Lower lobe of right lung (tissue), 2 donors: ENCODE data around the gene TNRC6B. TPM values are rescaled to one million over a fixed set of nuclear protein-coding genes. Genes with fewer than 3 reads are reported as not detected.

Source experiments
- ATAC-seq, 2 donors: fragments of 200-7000 bp; cut with Tn5 transposase; one replicate each; pipeline ENCODE4 v1.9.1; 2020 to 2022; ENCODE audit warnings: mild to moderate bottlenecking in 2 of 2, moderate library complexity in 2 of 2
- DNase-seq: peaks from one replicate; pipeline ENCODE4 v3.0.0-alpha.2; 2020
- H3K27ac ChIP-seq: fragments of 200-600 bp; one replicate; pipeline ENCODE4 v1.8.0; 2022
- H3K27me3 ChIP-seq: fragments of 200-600 bp; one replicate; pipeline ENCODE4 v1.8.0; 2022; ENCODE audit warnings: low read depth
- H3K36me3 ChIP-seq: fragments of 200-600 bp; one replicate; pipeline ENCODE4 v1.8.0; 2022; ENCODE audit warnings: mild to moderate bottlenecking
- H3K4me1 ChIP-seq: fragments of 200-600 bp; one replicate; pipeline ENCODE4 v1.8.0; 2022
- H3K4me3 ChIP-seq: fragments of 200-600 bp; one replicate; pipeline ENCODE4 v1.8.0; 2022; ENCODE audit warnings: mild to moderate bottlenecking
- H3K9me3 ChIP-seq: fragments of 200-600 bp; one replicate; pipeline ENCODE4 v1.8.0; 2022
- intact Hi-C: fragments of 100-400 bp; cut with DNase I; formaldehyde crosslinking; loops from one replicate; pipeline ENCODE4 v1.11.0; 2022
- total RNA-seq: library from RNA; stranded (reverse); fragmentation: NEBNext Ultra II Directional; extraction: Animal tissue kit (Norgen Biotek cat#: 25700); gene quantifications from one replicate; pipeline ENCODE4 v1.2.1, GENCODE V29; 2021
- TF ChIP-seq, protein P1 (sequence below): fragments of 200-600 bp; IDR thresholded peaks from one replicate; pipeline ENCODE4 v1.8.0; 2022; ENCODE audit warnings: antibody characterized with exemption, mild to moderate bottlenecking
- donor health status: DM: no; HTN: yes; CAD: no; lungs with severe emphysema.

Gene TNRC6B
- total RNA-seq, 1 donor from 2014 or later = 54.6 TPM

DNA sequence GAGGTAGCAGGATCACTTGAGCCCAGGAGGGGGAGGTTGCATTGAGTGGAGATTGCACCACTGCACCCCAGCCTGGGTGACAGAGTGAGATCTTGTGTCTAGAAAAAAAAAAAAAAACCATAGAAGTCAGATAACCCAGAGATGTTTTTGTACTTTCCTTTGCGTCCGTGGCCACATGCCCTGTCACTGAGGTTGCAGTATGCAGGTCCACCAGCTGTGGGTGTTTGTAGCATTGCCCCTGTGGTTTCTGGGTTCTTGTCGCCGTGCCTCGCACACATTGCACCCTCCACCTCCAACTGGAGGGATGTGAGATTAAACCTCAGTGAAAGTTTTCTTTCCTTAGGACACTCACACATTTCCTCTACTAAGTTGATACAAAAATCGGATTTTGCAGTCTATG, 70.3 kb downstream of the TNRC6B start:
- peak; percentile 49 to 61 for ATAC-seq
- H3K36me3 ChIP-seq = peaks cover 33% of the 10 kb centered on the region
- intact Hi-C loops = no loop called here

DNA sequence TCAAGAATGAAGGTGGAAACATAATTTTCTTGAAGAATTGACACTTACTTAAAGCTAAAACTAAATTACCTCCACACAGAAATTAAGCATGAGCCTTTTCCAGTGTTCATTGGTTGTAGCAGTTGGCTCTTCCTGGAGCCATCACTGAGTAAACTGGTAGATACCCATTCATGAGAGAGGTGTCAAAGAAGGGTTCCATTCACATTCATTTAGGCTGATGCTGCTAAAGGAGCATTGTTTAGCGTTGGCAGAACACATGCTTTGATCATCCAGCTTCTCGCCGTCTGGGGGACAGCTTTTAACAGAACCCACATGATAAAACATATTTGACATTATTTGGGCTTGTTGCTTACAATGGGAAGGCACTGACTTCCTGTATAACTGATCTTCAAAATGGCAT, 71.6 kb downstream of the TNRC6B start:
- Histone ChIP-seq H3K4me3 (no peak overlapping the region), H3K36me3 (peaks cover 33% of the 10 kb centered on the region), H3K9me3 (no peaks in the 10 kb centered on the region), H3K27ac (no peak overlapping the region), H3K4me1 (peaks cover 8% of the 10 kb centered on the region), H3K27me3 (no peaks in the 10 kb centered on the region)
- intact Hi-C loops = no loop called here
- TF ChIP-seq, protein P1, sequence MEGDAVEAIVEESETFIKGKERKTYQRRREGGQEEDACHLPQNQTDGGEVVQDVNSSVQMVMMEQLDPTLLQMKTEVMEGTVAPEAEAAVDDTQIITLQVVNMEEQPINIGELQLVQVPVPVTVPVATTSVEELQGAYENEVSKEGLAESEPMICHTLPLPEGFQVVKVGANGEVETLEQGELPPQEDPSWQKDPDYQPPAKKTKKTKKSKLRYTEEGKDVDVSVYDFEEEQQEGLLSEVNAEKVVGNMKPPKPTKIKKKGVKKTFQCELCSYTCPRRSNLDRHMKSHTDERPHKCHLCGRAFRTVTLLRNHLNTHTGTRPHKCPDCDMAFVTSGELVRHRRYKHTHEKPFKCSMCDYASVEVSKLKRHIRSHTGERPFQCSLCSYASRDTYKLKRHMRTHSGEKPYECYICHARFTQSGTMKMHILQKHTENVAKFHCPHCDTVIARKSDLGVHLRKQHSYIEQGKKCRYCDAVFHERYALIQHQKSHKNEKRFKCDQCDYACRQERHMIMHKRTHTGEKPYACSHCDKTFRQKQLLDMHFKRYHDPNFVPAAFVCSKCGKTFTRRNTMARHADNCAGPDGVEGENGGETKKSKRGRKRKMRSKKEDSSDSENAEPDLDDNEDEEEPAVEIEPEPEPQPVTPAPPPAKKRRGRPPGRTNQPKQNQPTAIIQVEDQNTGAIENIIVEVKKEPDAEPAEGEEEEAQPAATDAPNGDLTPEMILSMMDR = no peak
- ATAC-seq (no peak), DNase-seq (no peak)

More for the DNA sequence above, 70.3 kb downstream of the TNRC6B start:
- H3K27ac ChIP-seq = no peak overlapping the region
- H3K4me3 ChIP-seq = no peak overlapping the region
- no peaks in the 10 kb centered on the region for H3K9me3 ChIP-seq
- no peak for DNase-seq
- H3K27me3 ChIP-seq = no peaks in the 10 kb centered on the region
- peaks cover 21% of the 10 kb centered on the region for H3K4me1 ChIP-seq
- TF ChIP-seq, protein P1 = no peak

DNA sequence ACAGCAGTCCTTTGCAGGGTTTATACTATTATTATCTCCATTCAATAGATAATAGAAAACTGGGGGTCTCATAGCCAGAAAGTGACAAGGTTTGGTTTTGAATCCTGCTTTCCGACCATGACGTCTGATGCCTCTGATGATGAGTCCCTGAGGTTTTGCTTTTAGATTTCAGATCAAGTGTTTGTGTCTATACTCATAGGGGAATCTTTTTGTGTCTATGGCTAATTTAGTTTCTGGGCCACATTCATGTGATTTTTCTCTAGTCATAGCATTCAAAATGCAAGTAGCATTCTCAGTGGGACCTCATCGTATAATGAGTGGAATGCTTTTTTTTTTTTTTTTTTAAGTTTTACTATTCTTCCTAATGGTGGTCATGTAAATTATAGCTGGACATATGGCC, 72.9 kb downstream of the TNRC6B start:
- Histone ChIP-seq H3K4me1 (no peaks in the 10 kb centered on the region), H3K36me3 (peaks cover 37% of the 10 kb centered on the region), H3K9me3 (no peaks in the 10 kb centered on the region), H3K27me3 (no peaks in the 10 kb centered on the region), H3K4me3 (no peak overlapping the region), H3K27ac (no peak overlapping the region)
- intact Hi-C loops = no loop called here
- DNase-seq = no peak
- TF ChIP-seq, protein P1 = no peak
- ATAC-seq = no peak

DNA sequence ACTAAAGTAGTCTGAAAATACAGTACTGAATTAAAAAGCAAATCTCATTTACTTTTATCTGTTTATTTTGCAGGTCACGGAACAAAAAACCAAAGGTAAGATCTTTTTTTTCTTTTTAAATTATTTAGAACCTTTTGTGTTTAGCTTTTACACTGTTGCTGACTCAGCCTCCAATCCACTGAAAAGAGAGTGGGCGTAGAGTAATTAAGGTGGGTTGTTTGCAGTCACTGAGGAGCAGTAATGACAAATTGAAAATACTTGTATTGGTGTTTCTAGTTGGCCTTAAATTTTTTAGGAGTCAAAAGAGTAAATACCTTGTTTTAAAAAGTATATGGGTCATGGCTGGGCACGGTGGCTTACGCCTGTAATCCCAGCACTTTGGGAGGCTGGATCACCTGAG, 73.4 kb downstream of the TNRC6B start:
- Histone ChIP-seq H3K36me3 (peaks cover 37% of the 10 kb centered on the region), H3K9me3 (no peaks in the 10 kb centered on the region), H3K4me1 (no peaks in the 10 kb centered on the region), H3K4me3 (no peak overlapping the region), H3K27me3 (no peaks in the 10 kb centered on the region), H3K27ac (no peak overlapping the region)
- TF ChIP-seq, protein P1 = no peak
- ATAC-seq (no peak), DNase-seq (no peak)
- intact Hi-C loops = no loop called here

DNA sequence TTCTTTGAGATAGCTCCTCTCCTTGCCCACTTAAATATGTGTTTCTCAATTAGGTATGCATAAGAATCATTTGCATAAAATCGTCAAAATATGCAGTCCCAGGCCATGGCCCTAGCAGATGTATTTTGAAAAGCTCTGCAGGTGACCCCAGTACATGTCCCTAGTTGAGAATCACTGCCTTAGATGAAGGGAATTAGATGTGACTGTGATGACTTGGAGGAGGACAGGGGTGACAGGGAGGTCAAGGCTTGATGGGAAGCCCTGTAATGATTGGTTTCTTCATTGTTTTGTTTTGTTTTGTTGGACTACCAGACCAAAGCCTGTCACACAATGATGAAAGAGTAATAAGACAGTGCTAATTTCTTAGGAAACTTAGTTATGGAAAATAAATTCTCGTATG, 74.4 kb downstream of the TNRC6B start:
- Histone ChIP-seq H3K36me3 (peaks cover 28% of the 10 kb centered on the region), H3K27ac (no peak overlapping the region), H3K27me3 (no peaks in the 10 kb centered on the region), H3K9me3 (no peaks in the 10 kb centered on the region), H3K4me3 (no peak overlapping the region), H3K4me1 (no peaks in the 10 kb centered on the region)
- intact Hi-C loops = no loop called here
- DNase-seq (no peak), ATAC-seq (no peak)
- TF ChIP-seq, protein P1 = no peak

DNA sequence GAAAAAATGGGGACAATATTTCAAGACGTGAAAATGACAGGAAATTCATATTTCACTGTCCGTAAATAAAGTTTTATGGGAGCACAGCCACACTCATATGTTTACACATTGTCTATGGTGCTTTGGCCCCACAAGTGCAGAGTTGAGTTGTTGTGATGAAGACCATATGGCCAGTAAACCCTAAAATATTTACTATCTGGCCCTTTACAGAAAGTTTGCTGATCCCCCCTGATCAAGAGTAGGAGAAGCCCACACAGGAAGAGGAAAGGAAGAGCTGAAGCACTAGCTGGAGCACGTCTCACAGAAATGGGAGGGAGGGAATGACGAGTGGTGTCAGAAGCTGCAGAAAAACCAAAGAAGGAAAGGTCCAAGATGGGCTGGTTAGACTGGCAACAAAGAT, 78.8 kb downstream of the TNRC6B start:
- ATAC-seq (no peak), DNase-seq (no peak)
- Histone ChIP-seq H3K9me3 (no peaks in the 10 kb centered on the region), H3K4me1 (peaks cover 13% of the 10 kb centered on the region), H3K27me3 (no peaks in the 10 kb centered on the region), H3K27ac (no peak overlapping the region), H3K36me3 (peaks cover 18% of the 10 kb centered on the region), H3K4me3 (no peak overlapping the region)
- intact Hi-C loops = no loop called here
- TF ChIP-seq, protein P1 = no peak
